ENCODE measurements around the gene CXCR4. TPM values are rescaled to one million over a fixed set of nuclear protein-coding genes. Genes with fewer than 3 reads are reported as not detected.

The CXCR4 gene
- total and polyA plus RNA-seq, 10 of the 15 experiments (the other 5 are each of a cell fraction or from before 2014, with no cell fraction given), result 31.1 to 749 (median 52.7) TPM

Other genes starting within 250 kb of the CXCR4 start
- gene MCM6, start 241.7 kb downstream of the CXCR4 start, total RNA-seq (2014; rRNA removed), result 63.4 and 68.5 TPM in 2 replicates
- gene MCM6, start 241.7 kb downstream of the CXCR4 start, total RNA-seq (2014; rRNA removed; fragmentation: Illumina TruSeq; extraction: Trizol), result 63.2 and 63.4 TPM in 2 replicates
- gene MCM6, start 241.7 kb downstream of the CXCR4 start, total RNA-seq (2021), result 89.7 and 92.9 TPM in 2 replicates
- 118 and 136 TPM in 2 replicates for gene MCM6, start 241.7 kb downstream of the CXCR4 start, polyA plus RNA-seq (2011; rRNA removed)
- 97.4 and 108 TPM in 2 replicates for gene MCM6, start 241.7 kb downstream of the CXCR4 start, polyA plus RNA-seq (2014; fragmentation: Illumina TruSeq; extraction: Trizol)
- gene MCM6, start 241.7 kb downstream of the CXCR4 start, polyA plus RNA-seq (2014; fragmentation: Nextera tagmentation; extraction: Ambion mirVana), result 10 to 100 TPM; 37.4 to 74.4 TPM
- gene MCM6, start 241.7 kb downstream of the CXCR4 start, polyA plus RNA-seq (2014; rRNA removed), result 68.6 and 79.5 TPM in 2 replicates
- gene MCM6, start 241.7 kb downstream of the CXCR4 start, polyA plus RNA-seq (2016; fragmentation: Nextera tagmentation; extraction: Ambion mirVana), result 10 to 100 TPM; 85.0 to 89.9 TPM
- gene DARS1, start 132.5 kb downstream of the CXCR4 start, total RNA-seq (2014; rRNA removed), result 91.0 and 119 TPM in 2 replicates
- 136 and 141 TPM in 2 replicates for gene DARS1, start 132.5 kb downstream of the CXCR4 start, total RNA-seq (2014; rRNA removed; fragmentation: Illumina TruSeq; extraction: Trizol)
- 102 and 105 TPM in 2 replicates for gene DARS1, start 132.5 kb downstream of the CXCR4 start, total RNA-seq (2021)
- 387 and 495 TPM in 2 replicates for gene DARS1, start 132.5 kb downstream of the CXCR4 start, polyA plus RNA-seq (2011; rRNA removed)
- 155 and 196 TPM in 2 replicates for gene DARS1, start 132.5 kb downstream of the CXCR4 start, polyA plus RNA-seq (2014; fragmentation: Illumina TruSeq; extraction: Trizol)
- 100 to 1,000 TPM; 102 to 134 TPM for gene DARS1, start 132.5 kb downstream of the CXCR4 start, polyA plus RNA-seq (2014; fragmentation: Nextera tagmentation; extraction: Ambion mirVana)
- 79.7 and 93.1 TPM in 2 replicates for gene DARS1, start 132.5 kb downstream of the CXCR4 start, polyA plus RNA-seq (2014; rRNA removed)
- 100 to 1,000 TPM; 171 to 187 TPM for gene DARS1, start 132.5 kb downstream of the CXCR4 start, polyA plus RNA-seq (2016; fragmentation: Nextera tagmentation; extraction: Ambion mirVana)

All from GM12878 (cell line).